Loucy (cell line): ENCODE data around the gene ZG16.

ENCODE experiments used
- H2AFZ ChIP-seq: fragments of 200-600 bp; sonication (generic); 2 replicates; pipeline ENCODE4 v1.6.0; 2016; ENCODE audit warnings: antibody characterized with exemption, mild to moderate bottlenecking, low read length, moderate library complexity
- H3F3A ChIP-seq: fragments of 200-600 bp; 2 replicates; pipeline ENCODE4 v1.6.0; 2016; ENCODE audit warnings: antibody characterized with exemption, low read depth, mild to moderate bottlenecking
- H3K27me3 ChIP-seq: fragments of 200-600 bp; sonication (generic); 2 replicates; pipeline ENCODE4 v1.6.1; 2014; ENCODE audit warnings: low read length, mild to moderate bottlenecking; ENCODE audit not compliant: insufficient read depth, poor library complexity, severe bottlenecking
- H3K36me3 ChIP-seq: fragments of 200-600 bp; sonication (generic); 2 replicates; pipeline ENCODE4 v1.6.1; 2016; ENCODE audit warnings: low read length; ENCODE audit not compliant: insufficient read depth
- H3K4me1 ChIP-seq: fragments of 200-600 bp; sonication (generic); 2 replicates; pipeline ENCODE4 v1.5.1; 2014; ENCODE audit warnings: low read length, mild to moderate bottlenecking; ENCODE audit not compliant: insufficient read depth, poor library complexity, severe bottlenecking
- H3K4me2 ChIP-seq: fragments of 200-600 bp; sonication (generic); 2 replicates; pipeline ENCODE4 v1.6.0; 2014; ENCODE audit warnings: antibody characterized with exemption, low read length, low read depth, mild to moderate bottlenecking; ENCODE audit not compliant: poor library complexity, severe bottlenecking
- H3K4me3 ChIP-seq: fragments of 200-600 bp; sonication (generic); 2 replicates; pipeline ENCODE4 v1.5.1; 2014; ENCODE audit warnings: low read length, mild to moderate bottlenecking, mixed read lengths; ENCODE audit not compliant: poor library complexity, severe bottlenecking
- H3K79me2 ChIP-seq: fragments of 200-600 bp; sonication (generic); 2 replicates; pipeline ENCODE4 v1.6.1; 2014; ENCODE audit warnings: low read length; ENCODE audit not compliant: insufficient read depth
- H3K9ac ChIP-seq: fragments of 200-600 bp; sonication (generic); 2 replicates; pipeline ENCODE4 v1.6.0; 2014; ENCODE audit warnings: mild to moderate bottlenecking, low read depth, low read length, moderate library complexity; ENCODE audit not compliant: poor library complexity, severe bottlenecking
- H3K9me2 ChIP-seq: fragments of 200-600 bp; sonication (generic); replicated peaks from 2 replicates; pipeline ENCODE4 v1.6.1; 2016; ENCODE audit warnings: low read depth, low read length, mixed read lengths
- H3K9me3 ChIP-seq: fragments of 200-600 bp; sonication (generic); 2 replicates; pipeline ENCODE4 v1.6.1; 2014; ENCODE audit warnings: mild to moderate bottlenecking, antibody characterized with exemption, low read length, low read depth; ENCODE audit not compliant: insufficient read depth
- H4K20me1 ChIP-seq: fragments of 200-600 bp; sonication (generic); 2 replicates; pipeline ENCODE4 v1.6.0; 2014; ENCODE audit warnings: antibody characterized with exemption, low read length, mild to moderate bottlenecking; ENCODE audit not compliant: insufficient read depth, poor library complexity, severe bottlenecking
- EZH2phosphoT487 ChIP-seq: fragments of 200-600 bp; IDR thresholded peaks from 2 replicates; pipeline ENCODE4 v1.6.1; 2018; ENCODE audit warnings: antibody characterized with exemption, mild to moderate bottlenecking, moderate library complexity, borderline replicate concordance
- TF ChIP-seq, protein P1 (sequence below): fragments of 200-600 bp; sonication (generic); conservative IDR thresholded peaks from 2 replicates; pipeline ENCODE4 v1.5.1; 2014; ENCODE audit warnings: mild to moderate bottlenecking, antibody characterized with exemption, low read length

Gene ZG16

GRCh38 chr16:29811170-29811895, 33.3 kb downstream of the ZG16 start:
- Histone ChIP-seq H3K4me2 (no peak overlapping the region), H3K79me2 (peaks cover 53% of the 10 kb centered on the region), H3K9me3 (no peaks in the 10 kb centered on the region), H3K27me3 (no peaks in the 10 kb centered on the region), H3K9ac (no peak overlapping the region), H3K36me3 (peaks cover 33% of the 10 kb centered on the region), H3K4me1 (peaks cover 47% of the 10 kb centered on the region), H2AFZ (no peak overlapping the region), H4K20me1 (peaks cover 35% of the 10 kb centered on the region), H3K4me3 (no peak overlapping the region), H3F3A (peaks cover 10% of the 10 kb centered on the region; the same call in 1 of the 2 replicates), H3K9me2 (no peaks in the 10 kb centered on the region)
- no peak for TF ChIP-seq EZH2phosphoT487
- TF ChIP-seq, protein P1, sequence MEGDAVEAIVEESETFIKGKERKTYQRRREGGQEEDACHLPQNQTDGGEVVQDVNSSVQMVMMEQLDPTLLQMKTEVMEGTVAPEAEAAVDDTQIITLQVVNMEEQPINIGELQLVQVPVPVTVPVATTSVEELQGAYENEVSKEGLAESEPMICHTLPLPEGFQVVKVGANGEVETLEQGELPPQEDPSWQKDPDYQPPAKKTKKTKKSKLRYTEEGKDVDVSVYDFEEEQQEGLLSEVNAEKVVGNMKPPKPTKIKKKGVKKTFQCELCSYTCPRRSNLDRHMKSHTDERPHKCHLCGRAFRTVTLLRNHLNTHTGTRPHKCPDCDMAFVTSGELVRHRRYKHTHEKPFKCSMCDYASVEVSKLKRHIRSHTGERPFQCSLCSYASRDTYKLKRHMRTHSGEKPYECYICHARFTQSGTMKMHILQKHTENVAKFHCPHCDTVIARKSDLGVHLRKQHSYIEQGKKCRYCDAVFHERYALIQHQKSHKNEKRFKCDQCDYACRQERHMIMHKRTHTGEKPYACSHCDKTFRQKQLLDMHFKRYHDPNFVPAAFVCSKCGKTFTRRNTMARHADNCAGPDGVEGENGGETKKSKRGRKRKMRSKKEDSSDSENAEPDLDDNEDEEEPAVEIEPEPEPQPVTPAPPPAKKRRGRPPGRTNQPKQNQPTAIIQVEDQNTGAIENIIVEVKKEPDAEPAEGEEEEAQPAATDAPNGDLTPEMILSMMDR, result no peak

DNA sequence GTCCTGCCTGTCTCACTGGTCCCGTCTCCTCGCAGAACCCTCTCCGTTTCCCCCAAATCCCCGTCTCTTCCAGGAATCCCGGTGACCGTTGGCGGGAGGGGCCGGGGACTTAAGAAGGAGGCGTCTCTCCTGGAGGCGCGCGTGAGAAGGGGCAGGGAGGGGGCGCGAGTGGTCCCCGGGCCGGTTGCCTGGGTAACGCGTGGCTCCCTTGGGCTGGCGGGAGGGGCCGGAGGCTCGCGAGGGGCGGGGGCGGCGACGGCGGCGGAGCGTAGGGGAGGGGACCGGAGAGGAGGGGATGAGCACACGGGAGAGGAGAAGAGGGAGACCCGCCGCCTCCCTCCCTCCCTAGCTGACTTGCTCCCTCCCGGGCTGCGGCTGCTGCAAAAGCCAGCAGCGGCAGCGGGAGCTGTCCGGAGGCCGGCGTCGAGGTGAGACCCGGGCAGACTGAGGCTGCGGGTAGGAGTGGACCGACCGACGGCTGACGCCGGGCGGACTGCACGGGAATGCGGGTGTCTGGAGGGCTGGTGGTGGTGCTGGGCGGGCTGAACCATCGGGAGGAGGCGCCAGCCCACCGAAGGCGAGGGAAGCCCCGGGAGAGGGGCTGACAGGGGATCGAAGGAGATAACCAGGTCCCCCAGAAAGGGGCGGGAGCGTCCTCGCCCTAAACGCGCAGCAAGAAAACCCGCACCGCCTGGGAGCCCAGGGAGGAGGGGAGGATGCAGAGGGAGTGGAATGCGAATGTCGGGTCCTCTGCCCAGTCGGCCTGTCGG, 34.0 kb downstream of the ZG16 start, which contains the start of gene PRRT2:
Gene PRRT2 (plus strand): TSS at position 298 of the 770 bp plus-strand sequence. CDS start 862 bp downstream, outside the sequence.
- H2AFZ ChIP-seq, result no peak within 1 kb of the TSS
- H3K79me2 ChIP-seq, result peaks cover 49% of the 10 kb centered on the region
- no peak within 1 kb of the TSS for H3K4me2 ChIP-seq
- H3K4me1 ChIP-seq, result peaks cover 47% of the 10 kb centered on the region
- no peak for TF ChIP-seq EZH2phosphoT487
- TF ChIP-seq, protein P1, result no peak
- no peaks in the 10 kb centered on the region for H3K27me3 ChIP-seq
- no peak within 1 kb of the TSS for H3K9ac ChIP-seq
- H3K9me2 ChIP-seq, result no peaks in the 10 kb centered on the region
- H3K9me3 ChIP-seq, result no peaks in the 10 kb centered on the region
- H4K20me1 ChIP-seq, result peaks cover 35% of the 10 kb centered on the region
- H3F3A ChIP-seq, result peaks cover 10% of the 10 kb centered on the region; the same call in 1 of the 2 replicates
- H3K4me3 ChIP-seq, result no peak within 1 kb of the TSS
- H3K36me3 ChIP-seq, result peaks cover 33% of the 10 kb centered on the region

GRCh38 chr16:29812754-29813643, 34.9 kb downstream of the ZG16 start:
- Histone ChIP-seq H3K9ac (no peak overlapping the region), H3F3A (peaks cover 4% of the 10 kb centered on the region; the same call in 1 of the 2 replicates)

More at GRCh38 chr16:29812754-29813643, 34.9 kb downstream of the ZG16 start:
- H4K20me1 ChIP-seq, result peaks cover 34% of the 10 kb centered on the region
- H3K4me1 ChIP-seq, result peaks cover 50% of the 10 kb centered on the region
- H3K27me3 ChIP-seq, result no peaks in the 10 kb centered on the region
- no peaks in the 10 kb centered on the region for H3K9me2 ChIP-seq
- TF ChIP-seq, protein P1, result no peak
- no peak for TF ChIP-seq EZH2phosphoT487
- H3K36me3 ChIP-seq, result peaks cover 31% of the 10 kb centered on the region
- H3K9me3 ChIP-seq, result no peaks in the 10 kb centered on the region
- no peak overlapping the region for H2AFZ ChIP-seq
- no peak overlapping the region for H3K4me3 ChIP-seq
- H3K79me2 ChIP-seq, result peaks cover 46% of the 10 kb centered on the region
- H3K4me2 ChIP-seq, result no peak overlapping the region
